Caco-2 (cell line): ENCODE measurements around the gene NUDCD2. TPM values are rescaled to one million over a fixed set of nuclear protein-coding genes. Genes with fewer than 3 reads are reported as not detected.

Source experiments
- BruUV-seq: library from RNA; stranded (reverse); fragments of 400-500 nt; replicated peaks from 2 replicates; lab custom pipeline; 2021; lab: Mats Ljungman, UMichigan
- CTCF ChIA-PET: fragments of 300-600 bp; sonication (Branson Sonifier 250); formaldehyde crosslinking; loops from one replicate; lab custom pipeline; 2022; ENCODE audit warnings: antibody characterized with exemption; lab: Charles Lee
- POLR2A ChIA-PET: fragments of 300-600 bp; sonication (Branson Sonifier 250); formaldehyde crosslinking; loops from one replicate; lab custom pipeline; 2022; ENCODE audit warnings: antibody characterized with exemption; lab: Charles Lee
- DNase-seq, 2 experiments: peaks; one replicate each; pipeline versions ENCODE4 v3.0.0 to v3.0.0-alpha.2; 2020 to 2022
- H3K27me3 ChIP-seq: replicated peaks from 2 replicates; pipeline ENCODE4 v1.6.0; 2011; ENCODE audit warnings: low read length; ENCODE audit not compliant: control insufficient read depth, insufficient read depth
- H3K36me3 ChIP-seq: 2 replicates; pipeline ENCODE4 v1.5.1; 2011; ENCODE audit warnings: low read length; ENCODE audit not compliant: control insufficient read depth, insufficient read depth
- H3K4me1 ChIP-seq: fragments of 250-450 bp; sonication (Bioruptor Pico); 2 replicates; pipeline ENCODE4 v1.5.1; 2020; ENCODE audit warnings: mild to moderate bottlenecking
- H3K4me3 ChIP-seq: 2 replicates; pipeline ENCODE4 v1.5.1; 2011; ENCODE audit warnings: low read depth, mild to moderate bottlenecking, control low read depth, low read length
- H3K9me3 ChIP-seq: fragments of 250-450 bp; sonication (Bioruptor Pico); 2 replicates; pipeline ENCODE4 v1.5.1; 2020; ENCODE audit warnings: mild to moderate bottlenecking, moderate library complexity
- H3K27ac Mint-ChIP-seq: one replicate; pipeline ENCODE4 v1.8.0; 2022; ENCODE audit warnings: mixed read lengths; ENCODE audit not compliant: unreplicated experiment
- H3K27me3 Mint-ChIP-seq: one replicate; pipeline ENCODE4 v1.8.0; 2022; ENCODE audit warnings: mixed read lengths; ENCODE audit not compliant: insufficient read depth, unreplicated experiment
- H3K36me3 Mint-ChIP-seq: one replicate; pipeline ENCODE4 v1.8.0; 2022; ENCODE audit warnings: mild to moderate bottlenecking, mixed read lengths; ENCODE audit not compliant: insufficient read depth, unreplicated experiment
- H3K4me1 Mint-ChIP-seq: one replicate; pipeline ENCODE4 v1.8.0; 2022; ENCODE audit warnings: low read depth, mixed read lengths; ENCODE audit not compliant: unreplicated experiment
- H3K4me3 Mint-ChIP-seq: one replicate; pipeline ENCODE4 v1.8.0; 2022; ENCODE audit warnings: mild to moderate bottlenecking, moderate library complexity, mixed read lengths; ENCODE audit not compliant: unreplicated experiment
- H3K9me3 Mint-ChIP-seq: one replicate; pipeline ENCODE4 v1.8.0; 2022; ENCODE audit warnings: mixed read lengths; ENCODE audit not compliant: unreplicated experiment
- CTCF ChIP-seq, 2 experiments: fragments of 200-600 bp in 1 of 2; IDR thresholded peaks; 1 replicate in 1 of 2; 2 replicates in 1 of 2; pipeline versions ENCODE4 v1.5.1 to v1.8.0; 2011 to 2022; ENCODE audit warnings: antibody characterized with exemption in 1 of 2, control low read depth in 1 of 2, inconsistent platforms in 1 of 2, low read depth in 1 of 2, low read length in 1 of 2, mild to moderate bottlenecking in 1 of 2, moderate library complexity in 1 of 2; ENCODE audit not compliant: insufficient read depth in 1 of 2, severe bottlenecking in 1 of 2, unreplicated experiment in 1 of 2
- intact Hi-C: fragments of 100-400 bp; cut with micrococcal nuclease; formaldehyde crosslinking; loops from one replicate; pipeline ENCODE4 v1.10.0; 2022; ENCODE audit not compliant: unreplicated experiment
- total RNA-seq: library from RNA; stranded (reverse); gene quantifications from 2 replicates; pipeline ENCODE4 v1.2.3, GENCODE V29; 2022

Gene NUDCD2
- total RNA-seq, 1 experiment from 2014 or later = 50.0 TPM

GRCh38 chr5:163503106-163504078 lies 43.5 kb upstream of the NUDCD2 start:
- no TSS peak for BruUV-seq
- Mint-ChIP-seq H3K4me1 (peaks cover 6% of the 10 kb centered on the region), H3K9me3 (no peaks in the 10 kb centered on the region), H3K27ac (peak overlapping the region; percentile 63), H3K36me3 (peaks cover 11% of the 10 kb centered on the region), H3K27me3 (no peaks in the 10 kb centered on the region), H3K4me3 (peak overlapping the region; percentile 85)
- TF ChIP-seq CTCF (IDR thresholded peaks at IDR 0.05; ENCODE audit: insufficient read depth in 1 of 2, low read depth in 1 of 2, low read length in 1 of 2, severe bottlenecking in 1 of 2, unreplicated experiment in 1 of 2) = peak in 1 of 2 experiments; percentile 18
- H3K4me3 ChIP-seq = peak overlapping the region; percentile 29
- DNase-seq = peak; percentile 39 to 56
- H3K4me1 ChIP-seq = peaks cover 17% of the 10 kb centered on the region
- intact Hi-C loops = loop anchor here (1.0 kb wide), 2 partner anchors 14 to 66 kb away; partner anchors contain the start of gene CCNG1
- ChIA-PET POLR2A (interaction anchor here (1.2 kb wide), 1 partner anchor 43 kb away, joined by 3 read pairs; the partner anchor contains the start of genes HMMR and NUDCD2), CTCF (interaction anchor here (1.2 kb wide), 1 partner anchor 43 kb away, joined by 3 read pairs; the partner anchor contains the start of gene NUDCD2)
- H3K9me3 ChIP-seq = no peaks in the 10 kb centered on the region
- H3K36me3 ChIP-seq = no peaks in the 10 kb centered on the region
- no peaks in the 10 kb centered on the region for H3K27me3 ChIP-seq

DNA sequence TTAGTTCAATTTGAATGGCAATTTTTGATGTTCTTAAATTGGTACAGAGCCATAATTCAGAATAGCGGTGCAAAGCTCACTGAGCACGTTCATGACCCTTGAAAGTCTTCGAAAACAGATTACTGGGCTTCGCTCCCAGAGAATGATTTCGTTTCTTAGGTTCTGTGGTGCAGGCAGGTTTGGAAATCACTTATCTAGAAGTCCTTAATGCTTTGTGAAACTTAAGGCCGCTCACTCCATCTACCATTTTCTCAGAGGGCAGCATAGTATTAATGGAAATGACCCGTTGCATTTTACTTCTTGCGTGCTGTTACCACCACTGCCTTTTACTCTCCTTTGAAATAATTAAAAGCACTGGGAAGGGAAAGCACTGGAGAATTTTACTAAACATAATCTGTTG lies 42.6 kb upstream of the NUDCD2 start:
- TF ChIP-seq CTCF (IDR thresholded peaks at IDR 0.05; ENCODE audit: insufficient read depth in 1 of 2, low read depth in 1 of 2, low read length in 1 of 2, severe bottlenecking in 1 of 2, unreplicated experiment in 1 of 2) = no peak
- Histone ChIP-seq H3K4me3 (no peak overlapping the region), H3K9me3 (no peaks in the 10 kb centered on the region), H3K27me3 (no peaks in the 10 kb centered on the region), H3K4me1 (peaks cover 15% of the 10 kb centered on the region), H3K36me3 (no peaks in the 10 kb centered on the region)
- Mint-ChIP-seq H3K4me1 (peaks cover 6% of the 10 kb centered on the region), H3K36me3 (peaks cover 11% of the 10 kb centered on the region), H3K9me3 (no peaks in the 10 kb centered on the region), H3K27ac (no peak overlapping the region), H3K27me3 (no peaks in the 10 kb centered on the region), H3K4me3 (no peak overlapping the region)
- CTCF ChIA-PET = interaction anchor here (1.2 kb wide), 1 partner anchor 42 kb away, joined by 3 read pairs; the partner anchor contains the start of gene NUDCD2
- no TSS peak for BruUV-seq
- DNase-seq = no peak
- POLR2A ChIA-PET = interaction anchor here (1.2 kb wide), 1 partner anchor 42 kb away, joined by 3 read pairs; the partner anchor contains the start of genes HMMR and NUDCD2
- intact Hi-C loops = no loop called here

GRCh38 chr5:163498886-163499285 lies 39.0 kb upstream of the NUDCD2 start:
- Mint-ChIP-seq H3K4me1 (no peaks in the 10 kb centered on the region), H3K9me3 (no peaks in the 10 kb centered on the region), H3K27ac (no peak overlapping the region), H3K36me3 (no peaks in the 10 kb centered on the region), H3K27me3 (no peaks in the 10 kb centered on the region), H3K4me3 (no peak overlapping the region)
- Histone ChIP-seq H3K4me3 (no peak overlapping the region), H3K9me3 (no peaks in the 10 kb centered on the region), H3K36me3 (no peaks in the 10 kb centered on the region), H3K4me1 (0 out of 2 replicates have a peak, but pooled peaks cover 4% of the 10 kb centered on the region), H3K27me3 (no peaks in the 10 kb centered on the region)
- ChIA-PET CTCF (no interaction called here), POLR2A (interaction anchor here (0.8 kb wide), 1 partner anchor 39 kb away, joined by 3 read pairs; the partner anchor contains the start of genes HMMR and NUDCD2)
- intact Hi-C loops = no loop called here
- no peak for TF ChIP-seq CTCF (IDR thresholded peaks at IDR 0.05; ENCODE audit: insufficient read depth in 1 of 2, low read depth in 1 of 2, low read length in 1 of 2, severe bottlenecking in 1 of 2, unreplicated experiment in 1 of 2)
- BruUV-seq = no TSS peak
- DNase-seq = peak in 1 of 2 experiments; percentile 8
